Iris pigment epithelial cell (primary cell): Measurements from ENCODE around the gene SLC8A3.

Experiments used
- DNase-seq: peaks from one replicate; pipeline ENCODE4 v3.0.0-alpha.2; 2011; ENCODE audit warnings: low read depth

Gene SLC8A3

GRCh38 chr14:70114621-70115156 is 74.1 kb downstream of the SLC8A3 start:
- DNase-seq = no peak

GRCh38 chr14:70113211-70113610 is 75.5 kb downstream of the SLC8A3 start:
- no peak for DNase-seq

- no peak for DNase-seq
These were observed 80.3 kb downstream of the SLC8A3 start for GRCh38 chr14:70108419-70108818.

GRCh38 chr14:70107309-70107708 is 81.4 kb downstream of the SLC8A3 start:
- DNase-seq = no peak

- DNase-seq = no peak
These were observed 88.7 kb downstream of the SLC8A3 start for GRCh38 chr14:70100071-70100470.

- no peak for DNase-seq
These were observed 90.4 kb downstream of the SLC8A3 start for GRCh38 chr14:70098250-70098809.

GRCh38 chr14:70097576-70098249 is 91.0 kb downstream of the SLC8A3 start:
- DNase-seq = no peak

GRCh38 chr14:70096866-70097265 is 91.9 kb downstream of the SLC8A3 start:
- DNase-seq = peak; percentile 31

GRCh38 chr14:70094631-70095030 is 94.1 kb downstream of the SLC8A3 start:
- DNase-seq = no peak

- no peak for DNase-seq
These were observed 94.6 kb downstream of the SLC8A3 start for GRCh38 chr14:70094106-70094505.

GRCh38 chr14:70093156-70093555 is 95.6 kb downstream of the SLC8A3 start:
- no peak for DNase-seq

GRCh38 chr14:70087380-70087697 is 101.4 kb downstream of the SLC8A3 start:
- no peak for DNase-seq

GRCh38 chr14:70086685-70087379 is 101.9 kb downstream of the SLC8A3 start:
- DNase-seq = peak; percentile 61

GRCh38 chr14:70084226-70084625 is 104.5 kb downstream of the SLC8A3 start:
- DNase-seq = no peak

- no peak for DNase-seq
These were observed 106.4 kb downstream of the SLC8A3 start for GRCh38 chr14:70082394-70082793.

- DNase-seq = no peak
These were observed 108.7 kb downstream of the SLC8A3 start for GRCh38 chr14:70080076-70080475.

- no peak for DNase-seq
These were observed 110.4 kb downstream of the SLC8A3 start for GRCh38 chr14:70078329-70078728.

GRCh38 chr14:70077720-70078119 is 111.0 kb downstream of the SLC8A3 start:
- no peak for DNase-seq

- DNase-seq = no peak
These were observed 111.7 kb downstream of the SLC8A3 start for GRCh38 chr14:70077005-70077404.

- peak; percentile 75 for DNase-seq
These were observed 114.7 kb downstream of the SLC8A3 start for GRCh38 chr14:70073924-70074566.

- no peak for DNase-seq
These were observed 119.6 kb downstream of the SLC8A3 start for GRCh38 chr14:70069186-70069585.

GRCh38 chr14:70067810-70068209 is 120.9 kb downstream of the SLC8A3 start:
- DNase-seq = no peak
